Fibroblast of lung (primary cell): Measurements from ENCODE around the gene TMPRSS13. TPM values are rescaled to one million over a fixed set of nuclear protein-coding genes. Genes with fewer than 3 reads are reported as not detected.
"Not testable (repeated sequence)": the region's sequence is repeated elsewhere in the genome, so short reads cannot be mapped to it uniquely, and the experiment has no call there.

Experiments
- DNase-seq, 2 donors: peaks; one replicate each; pipeline versions ENCODE4 v3.0.0 to v3.0.0-alpha.2; 2010; ENCODE audit warnings: low read depth in 2 of 2
- H2AFZ ChIP-seq: 2 replicates; pipeline ENCODE4 v1.5.1; 2012; ENCODE audit warnings: low read length, control low read depth, inconsistent platforms
- H3K27ac ChIP-seq: 2 replicates; pipeline ENCODE4 v1.5.1; 2011; ENCODE audit warnings: low read length, control low read depth; ENCODE audit not compliant: insufficient read depth
- H3K27me3 ChIP-seq: 2 replicates; pipeline ENCODE4 v1.5.1; 2011; ENCODE audit warnings: mild to moderate bottlenecking, low read length; ENCODE audit not compliant: control insufficient read depth, insufficient read depth
- H3K36me3 ChIP-seq: 2 replicates; pipeline ENCODE4 v1.5.1; 2011; ENCODE audit warnings: low read length; ENCODE audit not compliant: control insufficient read depth, insufficient read depth
- H3K4me1 ChIP-seq: 2 replicates; pipeline ENCODE4 v1.5.1; 2011; ENCODE audit warnings: low read length; ENCODE audit not compliant: control insufficient read depth, insufficient read depth; ENCODE audit errors: extremely low read depth
- H3K4me2 ChIP-seq: 2 replicates; pipeline ENCODE4 v1.5.1; 2011; ENCODE audit warnings: low read length, control low read depth; ENCODE audit not compliant: insufficient read depth; ENCODE audit errors: extremely low read depth
- H3K4me3 ChIP-seq, 4 experiments: fragments of 200-600 bp in 1 of 4; sonication (generic) in 1 of 4; replicated peaks in 1 of 4; 2 replicates each; pipeline ENCODE4 v1.5.1; 2011 to 2016; ENCODE audit warnings: low read length in 4 of 4, low read depth in 3 of 4, mild to moderate bottlenecking in 3 of 4, control low read depth in 2 of 4, inconsistent platforms in 1 of 4, mixed read lengths in 1 of 4; ENCODE audit not compliant: insufficient read depth in 1 of 4; ENCODE audit errors: control extremely low read depth in 1 of 4
- H3K79me2 ChIP-seq: 2 replicates; pipeline ENCODE4 v1.5.1; 2012; ENCODE audit warnings: mild to moderate bottlenecking, low read length, inconsistent platforms; ENCODE audit not compliant: control insufficient read depth, insufficient read depth
- H3K9ac ChIP-seq: 2 replicates; pipeline ENCODE4 v1.5.1; 2011; ENCODE audit warnings: mild to moderate bottlenecking, low read length, control low read depth; ENCODE audit not compliant: insufficient read depth
- H3K9me3 ChIP-seq: 2 replicates; pipeline ENCODE4 v1.5.1; 2012; ENCODE audit warnings: low read depth, low read length; ENCODE audit not compliant: control insufficient read depth, insufficient read depth
- H4K20me1 ChIP-seq: 2 replicates; pipeline ENCODE4 v1.5.1; 2011; ENCODE audit warnings: low read length; ENCODE audit not compliant: control insufficient read depth, insufficient read depth; ENCODE audit errors: extremely low read depth
- EZH2 ChIP-seq: IDR thresholded peaks from 2 replicates; pipeline ENCODE4 v1.5.1; 2012; ENCODE audit warnings: low read length, control low read depth, mild to moderate bottlenecking; ENCODE audit errors: missing control alignments
- polyA plus RNA-seq, 2 donors: library from polyadenylated mRNA; depleted of rRNA in 1 of 2; stranded (reverse) in 1 of 2; unstranded in 1 of 2; fragments of >200 nt; gene quantifications; 2 replicates each; pipeline ENCODE4 v1.2.1, GENCODE V29; 2011 to 2012; ENCODE audit warnings: missing spikeins in 1 of 2
- total RNA-seq: library from RNA; depleted of rRNA; stranded (reverse); fragments of >200 nt; gene quantifications from 2 replicates; pipeline ENCODE4 v1.2.1, GENCODE V29; 2014
- TF ChIP-seq, protein P1 (sequence below), 2 donors: IDR thresholded peaks in 1 of 2; conservative IDR thresholded peaks in 1 of 2; 1 replicate in 1 of 2; 2 replicates in 1 of 2; pipeline ENCODE4 v1.5.1; 2011 to 2012; ENCODE audit warnings: low read length in 2 of 2, control low read depth in 1 of 2, inconsistent platforms in 1 of 2, low read depth in 1 of 2, mild to moderate bottlenecking in 1 of 2

The TMPRSS13 gene
- total and polyA plus RNA-seq, 2 donors (not counting 1 experiment from before 2014, with no cell fraction given) = not detected

DNA sequence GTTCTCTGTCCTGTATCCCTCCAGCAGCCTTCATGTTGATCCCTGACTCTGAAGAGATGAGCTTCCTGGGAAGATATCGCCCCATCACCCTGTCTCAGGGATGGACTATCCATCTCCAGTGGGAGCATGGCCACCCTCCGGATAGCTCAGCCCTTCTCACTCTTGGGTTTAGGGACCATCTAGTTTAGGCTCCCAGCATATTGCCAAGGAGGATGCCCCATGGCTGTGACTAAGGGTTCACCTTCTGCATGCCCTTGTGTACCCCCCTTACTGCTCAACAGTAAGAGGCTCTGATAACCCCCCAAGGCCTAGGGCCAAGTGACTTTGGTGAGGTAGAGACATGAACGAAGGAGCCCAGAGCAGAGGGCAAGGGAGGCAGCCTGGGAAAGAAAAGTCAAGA is 1.3 kb downstream of the TMPRSS13 start:
- H4K20me1 ChIP-seq = no peaks in the 10 kb centered on the region
- no peak overlapping the region for H3K4me2 ChIP-seq
- H3K9ac ChIP-seq = no peak overlapping the region
- TF ChIP-seq, protein P1, sequence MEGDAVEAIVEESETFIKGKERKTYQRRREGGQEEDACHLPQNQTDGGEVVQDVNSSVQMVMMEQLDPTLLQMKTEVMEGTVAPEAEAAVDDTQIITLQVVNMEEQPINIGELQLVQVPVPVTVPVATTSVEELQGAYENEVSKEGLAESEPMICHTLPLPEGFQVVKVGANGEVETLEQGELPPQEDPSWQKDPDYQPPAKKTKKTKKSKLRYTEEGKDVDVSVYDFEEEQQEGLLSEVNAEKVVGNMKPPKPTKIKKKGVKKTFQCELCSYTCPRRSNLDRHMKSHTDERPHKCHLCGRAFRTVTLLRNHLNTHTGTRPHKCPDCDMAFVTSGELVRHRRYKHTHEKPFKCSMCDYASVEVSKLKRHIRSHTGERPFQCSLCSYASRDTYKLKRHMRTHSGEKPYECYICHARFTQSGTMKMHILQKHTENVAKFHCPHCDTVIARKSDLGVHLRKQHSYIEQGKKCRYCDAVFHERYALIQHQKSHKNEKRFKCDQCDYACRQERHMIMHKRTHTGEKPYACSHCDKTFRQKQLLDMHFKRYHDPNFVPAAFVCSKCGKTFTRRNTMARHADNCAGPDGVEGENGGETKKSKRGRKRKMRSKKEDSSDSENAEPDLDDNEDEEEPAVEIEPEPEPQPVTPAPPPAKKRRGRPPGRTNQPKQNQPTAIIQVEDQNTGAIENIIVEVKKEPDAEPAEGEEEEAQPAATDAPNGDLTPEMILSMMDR (conservative IDR thresholded peaks at IDR 0.05 in 1 of 2, IDR thresholded peaks at IDR 0.05 in 1 of 2; ENCODE audit: low read depth in 1 of 2, low read length in 2 of 2) = no peak
- no peak for TF ChIP-seq EZH2
- no peak overlapping the region for H3K27ac ChIP-seq
- DNase-seq = no peak
- H3K27me3 ChIP-seq = peaks cover 6% of the 10 kb centered on the region
- no peak overlapping the region for H3K4me3 ChIP-seq
- no peaks in the 10 kb centered on the region for H3K9me3 ChIP-seq
- no peak overlapping the region for H2AFZ ChIP-seq
- no peaks in the 10 kb centered on the region for H3K36me3 ChIP-seq
- no peaks in the 10 kb centered on the region for H3K79me2 ChIP-seq
- no peaks in the 10 kb centered on the region for H3K4me1 ChIP-seq

DNA sequence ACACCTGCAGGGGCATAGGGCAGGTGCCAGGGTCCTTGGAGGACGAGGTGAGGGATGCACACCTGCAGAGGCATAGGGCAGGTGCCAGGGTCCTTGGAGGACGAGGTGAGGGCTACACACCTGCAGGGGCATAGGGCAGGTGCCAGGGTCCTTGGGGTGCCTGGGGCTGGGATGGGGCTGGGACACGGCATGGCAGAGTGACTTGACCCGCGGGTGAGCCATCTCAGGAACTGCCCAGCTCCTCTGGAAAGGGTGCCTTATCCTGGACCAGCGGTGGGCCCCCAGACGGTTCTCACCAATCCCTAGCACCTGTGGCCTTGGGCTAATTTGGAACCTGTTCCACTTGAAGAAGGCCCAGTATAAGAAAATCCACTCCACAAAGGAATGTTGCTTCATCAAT is 3.0 kb downstream of the TMPRSS13 start:
- not testable (repeated sequence) for H2AFZ ChIP-seq, H3K79me2 ChIP-seq, H3K36me3 ChIP-seq, H3K27ac ChIP-seq, H3K9me3 ChIP-seq, H3K27me3 ChIP-seq, H4K20me1 ChIP-seq, H3K4me2 ChIP-seq, DNase-seq, H3K4me3 ChIP-seq, H3K4me1 ChIP-seq, H3K9ac ChIP-seq

DNA sequence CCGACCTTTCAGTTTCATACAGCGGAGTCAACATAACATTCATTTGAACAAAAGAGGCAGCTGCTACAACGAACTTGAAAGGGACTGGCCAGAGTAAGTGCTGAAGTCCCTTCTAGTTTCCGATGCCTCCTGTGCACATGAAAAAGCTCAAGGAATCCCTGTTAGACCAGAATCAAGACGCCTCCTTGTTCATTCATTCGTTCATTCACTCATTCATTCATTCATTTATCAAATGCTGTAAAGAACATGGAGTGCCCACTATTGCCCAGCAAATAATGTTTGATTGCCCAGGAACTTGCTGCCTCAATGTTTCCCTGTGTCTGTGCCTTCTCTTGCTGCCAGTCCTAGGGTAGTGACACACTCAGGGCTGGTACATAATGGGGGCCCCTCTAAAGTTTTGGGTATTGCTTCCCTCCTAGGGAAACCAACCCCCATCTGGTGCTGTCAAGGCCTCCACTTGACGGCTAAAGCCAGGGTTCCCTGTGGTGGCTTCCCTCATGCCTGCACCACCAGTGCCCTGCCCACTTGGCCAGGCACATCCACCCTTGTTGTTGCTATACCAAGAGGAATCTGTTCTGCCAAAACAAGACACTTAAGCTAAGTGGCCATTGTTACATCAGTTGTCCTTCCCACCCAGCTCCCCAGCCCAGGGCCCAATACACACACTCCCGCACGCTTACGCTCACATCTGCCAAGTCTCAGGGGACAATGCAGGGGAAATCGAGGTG is 3.8 kb downstream of the TMPRSS13 start:
- Histone ChIP-seq H2AFZ (no peak overlapping the region), H3K4me3 (no peak overlapping the region), H3K27me3 (peaks cover 6% of the 10 kb centered on the region), H3K9ac (no peak overlapping the region), H3K36me3 (no peaks in the 10 kb centered on the region), H3K4me1 (no peaks in the 10 kb centered on the region), H3K4me2 (no peak overlapping the region), H4K20me1 (no peaks in the 10 kb centered on the region), H3K27ac (no peak overlapping the region), H3K9me3 (no peaks in the 10 kb centered on the region), H3K79me2 (no peaks in the 10 kb centered on the region)
- DNase-seq = no peak
- TF ChIP-seq, protein P1 (conservative IDR thresholded peaks at IDR 0.05 in 1 of 2, IDR thresholded peaks at IDR 0.05 in 1 of 2; ENCODE audit: low read depth in 1 of 2, low read length in 2 of 2) = no peak
- no peak for TF ChIP-seq EZH2
